Activated gamma-delta T cell treated with anti-CD3 and anti-CD28 coated beads, Interleukin-2, amount 50 U/mL, for 16 hours (primary cell): Measurements from ENCODE around the gene DPYD.

Experiments used
- DNase-seq: peaks from one replicate; pipeline ENCODE4 v3.0.0-alpha.2; 2020; ENCODE audit warnings: low read depth

DPYD gene

GRCh38 chr1:97906567-97907241 is 14.1 kb downstream of the DPYD start:
- no peak for DNase-seq

- no peak for DNase-seq
Measured at GRCh38 chr1:97905141-97905940, 15.5 kb downstream of the DPYD start.

- no peak for DNase-seq
Measured at GRCh38 chr1:97904534-97904933, 16.3 kb downstream of the DPYD start.

DNA sequence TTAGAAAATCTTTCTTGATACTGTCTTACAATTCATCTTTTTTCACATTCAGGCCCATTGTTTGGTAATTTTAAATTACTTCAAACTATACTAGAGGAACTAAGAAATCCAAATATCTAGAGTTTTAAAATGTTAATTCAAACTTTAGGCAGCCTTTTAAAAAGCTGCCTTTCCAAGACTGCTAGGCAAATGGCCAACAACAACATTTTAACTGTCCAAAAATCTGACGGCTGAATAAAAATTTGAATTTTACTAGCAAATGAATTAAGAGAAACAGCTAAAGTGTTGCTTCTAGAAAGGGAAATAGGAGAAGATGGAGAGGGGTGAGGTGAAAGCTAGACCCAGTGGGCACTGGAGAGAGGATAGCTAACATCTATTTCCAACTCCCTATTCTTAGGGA is 17.2 kb downstream of the DPYD start:
- DNase-seq, result no peak

DNA sequence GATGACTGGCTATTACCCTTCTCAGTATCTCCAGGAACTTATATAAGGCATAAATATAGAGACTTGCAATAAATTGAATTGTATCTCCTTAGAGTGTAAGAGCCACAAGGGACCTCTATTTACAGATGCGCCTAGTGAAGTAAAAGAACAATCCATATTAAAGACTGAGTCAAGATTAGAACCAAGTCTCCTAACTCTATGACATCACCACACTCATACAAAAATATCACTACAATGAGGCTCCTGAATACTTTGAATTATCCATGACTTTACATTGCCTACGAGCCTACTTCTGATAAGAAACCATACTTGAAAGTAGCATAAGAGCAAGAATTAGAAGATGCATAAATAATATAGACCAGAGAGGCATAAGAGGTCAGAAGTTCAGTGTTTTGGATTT is 18.8 kb downstream of the DPYD start:
- no peak for DNase-seq

DNA sequence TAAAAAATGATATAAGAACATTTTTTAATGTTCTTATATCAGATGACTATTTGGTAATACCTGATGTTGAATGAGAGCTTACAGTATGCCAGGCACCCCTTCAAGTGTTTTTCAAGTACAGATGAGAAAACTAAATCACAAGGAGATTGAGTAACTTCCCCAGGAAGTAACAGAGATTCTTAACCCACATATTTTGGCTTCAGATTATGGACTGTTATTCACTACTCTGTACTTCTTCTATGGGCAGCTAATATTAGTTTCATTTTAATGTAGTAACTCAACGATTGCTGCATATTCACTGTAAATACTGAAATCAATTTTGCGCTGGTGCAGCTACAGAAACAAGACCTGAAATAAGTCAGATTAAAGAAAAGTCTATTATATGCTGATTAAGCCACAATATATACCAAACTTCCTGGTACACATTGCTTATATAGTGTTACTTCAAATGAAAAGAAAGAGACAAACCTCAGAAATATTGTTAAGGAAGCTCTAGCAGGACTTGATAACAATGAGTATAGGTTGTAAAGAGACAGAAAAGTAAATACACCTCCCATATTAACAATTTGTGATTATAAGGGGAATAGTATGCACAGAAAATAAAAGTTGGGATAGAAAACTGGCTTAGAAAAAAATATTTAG is 19.7 kb downstream of the DPYD start:
- DNase-seq, result no peak

GRCh38 chr1:97898948-97899347 is 21.9 kb downstream of the DPYD start:
- no peak for DNase-seq

DNA sequence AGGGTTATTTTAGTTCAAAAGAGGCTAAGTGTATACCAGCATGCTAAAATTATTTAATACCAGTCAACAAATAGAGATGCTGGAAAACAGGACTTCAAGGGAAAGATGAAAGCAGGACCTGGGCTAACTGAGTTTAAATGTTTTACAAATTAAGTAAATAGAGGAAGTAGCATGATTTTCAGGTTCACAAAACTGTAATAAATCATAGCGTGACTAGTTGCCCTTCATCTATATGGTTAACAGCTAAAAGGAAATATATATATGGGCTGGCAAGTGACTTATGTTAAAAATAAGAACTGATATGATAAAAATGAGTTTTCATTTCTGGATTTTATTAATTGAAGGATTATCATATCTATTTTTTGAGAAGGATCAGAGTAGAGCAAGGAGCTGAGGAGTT is 25.6 kb downstream of the DPYD start:
- no peak for DNase-seq

DNA sequence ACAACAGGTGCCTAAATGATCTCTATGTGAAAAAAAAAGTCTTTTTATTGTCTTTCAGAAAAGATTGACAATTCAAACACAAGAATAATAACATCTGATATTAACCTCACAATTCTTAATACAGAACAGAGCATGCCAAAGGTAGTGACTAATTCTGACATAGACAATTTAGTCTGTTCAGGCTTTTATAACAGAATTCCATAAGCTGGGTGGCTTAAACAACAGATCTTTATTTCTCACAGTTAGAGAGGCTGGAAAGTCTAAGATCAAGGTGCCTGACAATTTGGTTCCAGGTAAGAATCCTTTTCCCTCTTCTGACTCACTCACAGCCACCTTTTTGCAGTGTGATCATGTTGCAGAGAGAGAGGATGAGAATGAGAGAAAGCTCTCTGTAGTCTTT is 27.0 kb downstream of the DPYD start:
- DNase-seq, result no peak

GRCh38 chr1:97886199-97886598 is 34.6 kb downstream of the DPYD start:
- DNase-seq, result no peak

GRCh38 chr1:97883823-97884222 is 37.0 kb downstream of the DPYD start:
- no peak for DNase-seq

GRCh38 chr1:97877307-97877706 is 43.5 kb downstream of the DPYD start:
- DNase-seq, result no peak

DNA sequence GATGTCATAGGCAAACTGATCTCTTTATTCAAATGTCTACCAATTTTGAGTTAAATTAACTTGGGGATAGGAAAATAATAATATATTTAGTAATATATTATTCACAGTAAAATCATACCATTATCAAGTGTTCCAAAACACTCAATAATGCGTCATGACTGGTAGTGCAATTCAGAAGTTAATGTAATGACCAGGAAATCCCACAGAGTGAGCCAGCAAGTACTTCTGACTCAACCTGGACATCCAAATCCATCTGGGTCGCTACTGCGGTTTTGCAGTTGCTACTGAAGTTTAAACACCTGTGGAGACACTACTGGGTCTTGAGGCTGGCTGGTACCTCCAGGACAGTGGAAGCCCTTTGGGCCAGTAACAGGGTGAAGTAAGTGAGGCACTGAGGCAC is 44.8 kb downstream of the DPYD start:
- DNase-seq, result no peak

DNA sequence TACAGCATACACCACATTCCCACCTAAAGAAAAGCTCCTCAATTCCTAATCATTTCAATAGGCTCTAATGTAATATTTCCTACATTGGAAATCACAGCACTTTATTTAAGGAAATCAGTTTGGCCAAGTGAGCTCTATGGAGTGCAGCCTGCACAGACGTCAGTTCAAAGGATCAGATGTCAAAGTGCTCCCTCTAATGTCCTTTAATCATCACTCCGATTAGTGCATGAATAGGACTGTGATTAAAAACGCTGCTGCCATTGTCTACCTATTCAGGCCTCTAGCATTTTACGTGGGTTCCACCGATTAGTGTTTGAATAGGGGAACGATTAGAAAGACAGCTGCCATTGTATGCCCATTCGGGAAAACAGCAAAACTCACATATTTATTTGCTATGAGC is 50.2 kb downstream of the DPYD start:
- DNase-seq, result no peak

- DNase-seq, result no peak
Measured at GRCh38 chr1:97869441-97869840, 51.4 kb downstream of the DPYD start.

- DNase-seq, result no peak
Measured at GRCh38 chr1:97867127-97867526, 53.7 kb downstream of the DPYD start.

GRCh38 chr1:97864615-97865014 is 56.2 kb downstream of the DPYD start:
- DNase-seq, result no peak

DNA sequence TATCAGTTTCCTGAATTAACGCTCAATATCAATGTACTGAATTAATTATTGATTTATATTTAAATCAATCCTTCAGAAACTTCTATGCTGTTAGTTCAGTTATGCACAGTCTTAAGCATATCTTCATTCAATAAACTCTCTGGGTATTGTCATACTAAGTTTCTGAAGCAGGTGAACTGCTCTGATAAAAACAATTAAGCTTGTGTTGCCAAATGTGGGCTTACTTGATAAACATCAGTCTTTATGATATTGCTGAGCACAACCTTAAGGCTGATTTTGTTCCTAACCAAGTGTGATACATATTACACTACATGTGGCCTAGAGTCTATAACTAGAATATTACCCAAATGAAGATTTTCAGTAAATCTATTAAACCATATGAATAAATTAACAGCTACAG is 67.6 kb downstream of the DPYD start:
- no peak for DNase-seq

GRCh38 chr1:97849345-97850340 is 71.2 kb downstream of the DPYD start:
- DNase-seq, result no peak

GRCh38 chr1:97845805-97846204 is 75.0 kb downstream of the DPYD start:
- DNase-seq, result no peak

DNA sequence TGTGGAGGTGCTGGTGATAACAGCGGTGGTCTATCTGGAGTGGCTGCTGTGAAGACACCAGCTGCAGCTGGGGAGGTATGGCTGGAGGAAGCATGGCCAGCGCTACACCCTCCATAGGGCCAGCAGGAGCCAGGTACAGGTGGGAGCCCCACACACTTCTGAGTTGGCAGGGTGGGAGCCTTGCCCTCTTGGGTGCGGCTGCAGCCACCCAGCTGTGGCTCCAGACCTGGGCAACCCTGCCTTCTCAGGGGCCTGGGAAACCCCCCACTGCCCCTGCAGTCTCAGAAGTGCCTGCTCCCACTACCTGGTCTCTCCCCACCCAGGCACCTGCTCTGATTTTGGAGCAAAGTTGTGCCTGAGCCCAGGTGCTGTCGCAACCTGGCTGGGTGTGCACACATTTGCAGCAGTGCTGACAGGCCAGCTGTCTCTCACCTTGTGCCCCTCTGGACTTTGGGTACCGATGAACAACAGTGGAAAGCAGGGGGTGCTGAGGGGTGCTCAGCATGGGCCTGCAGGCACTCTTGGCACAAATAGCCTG is 76.2 kb downstream of the DPYD start:
- DNase-seq, result no peak

GRCh38 chr1:97841338-97841737 is 79.5 kb downstream of the DPYD start:
- DNase-seq, result no peak
